Naive thymus-derived CD8-positive, alpha-beta T cell (primary cell): ENCODE measurements around the gene NEURL2. TPM values are rescaled to one million over a fixed set of nuclear protein-coding genes. Genes with fewer than 3 reads are reported as not detected.

ENCODE experiments used
- ATAC-seq, 2 donors: fragments of 150-1000 bp; cut with Tn5 transposase in 1 of 2; sonication (Bioruptor Pico), chemical (Tn5 transposase) in 1 of 2; 1 replicate in 1 of 2; 2 replicates in 1 of 2; pipeline ENCODE4 v1.10.0; 2021; ENCODE audit warnings: mild to moderate bottlenecking in 2 of 2, moderate library complexity in 2 of 2
- POLR2A ChIA-PET: fragments of 350-600 bp; sonication (Branson Sonifier 250); formaldehyde crosslinking; loops from one replicate; lab custom pipeline; 2021; ENCODE audit warnings: antibody characterized with exemption; lab: Charles Lee
- DNase-seq, 10 donors: peaks; one replicate each; pipeline versions ENCODE4 v3.0.0 to v3.0.0-alpha.2; 2020 to 2022
- H3K27ac Mint-ChIP-seq, 10 donors: one replicate each; pipeline ENCODE4 v1.8.0; 2020 to 2022; ENCODE audit warnings: mild to moderate bottlenecking in 10 of 10, mixed read lengths in 10 of 10, moderate library complexity in 4 of 10, inconsistent platforms in 1 of 10
- H3K27me3 Mint-ChIP-seq, 5 donors: one replicate each; pipeline ENCODE4 v1.8.0; 2021 to 2022; ENCODE audit warnings: mixed read lengths in 5 of 5
- H3K36me3 Mint-ChIP-seq, 3 donors: one replicate each; pipeline ENCODE4 v1.8.0; 2020 to 2022; ENCODE audit warnings: mixed read lengths in 3 of 3, mild to moderate bottlenecking in 2 of 3, inconsistent platforms in 1 of 3
- H3K4me1 Mint-ChIP-seq, 4 donors: one replicate each; pipeline ENCODE4 v1.8.0; 2021 to 2022; ENCODE audit warnings: mixed read lengths in 4 of 4
- H3K4me3 Mint-ChIP-seq, 10 donors: one replicate each; pipeline ENCODE4 v1.8.0; 2020 to 2022; ENCODE audit warnings: mild to moderate bottlenecking in 10 of 10, mixed read lengths in 10 of 10, moderate library complexity in 6 of 10, inconsistent platforms in 1 of 10
- H3K9me3 Mint-ChIP-seq, 9 donors: one replicate each; pipeline ENCODE4 v1.8.0; 2020 to 2022; ENCODE audit warnings: mixed read lengths in 9 of 9, mild to moderate bottlenecking in 3 of 9, inconsistent platforms in 1 of 9, moderate library complexity in 1 of 9
- polyA plus RNA-seq, 3 donors: library from polyadenylated mRNA; unstranded; fragments of 300-500 nt; fragmentation: Illumina TruSeq; gene quantifications; one replicate each; pipeline ENCODE4 v1.2.3, GENCODE V29; 2021
- total RNA-seq, 8 experiments: library from RNA in 2 of 8; stranded (reverse) in 2 of 8; gene quantifications; one replicate each; pipeline ENCODE4 v1.2.3 and lab custom pipeline; 2021 to 2026

Gene NEURL2, protein sequence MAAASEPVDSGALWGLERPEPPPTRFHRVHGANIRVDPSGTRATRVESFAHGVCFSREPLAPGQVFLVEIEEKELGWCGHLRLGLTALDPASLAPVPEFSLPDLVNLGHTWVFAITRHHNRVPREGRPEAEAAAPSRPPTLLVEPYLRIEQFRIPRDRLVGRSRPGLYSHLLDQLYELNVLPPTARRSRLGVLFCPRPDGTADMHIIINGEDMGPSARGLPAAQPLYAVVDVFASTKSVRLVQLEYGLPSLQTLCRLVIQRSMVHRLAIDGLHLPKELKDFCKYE
- 1 to 10 TPM; 5.0 to 5.9 TPM for total RNA-seq
- 1 to 10 TPM in 2 of 3 donors, under 1 TPM in 1; 0.53 to 2.2 (median 1.8) TPM for polyA plus RNA-seq
- 1.5 to 6.0 (median 2.8) reads per million in 6 experiments for total RNA-seq (lab: John Stamatoyannopoulos, UW)

DNA sequence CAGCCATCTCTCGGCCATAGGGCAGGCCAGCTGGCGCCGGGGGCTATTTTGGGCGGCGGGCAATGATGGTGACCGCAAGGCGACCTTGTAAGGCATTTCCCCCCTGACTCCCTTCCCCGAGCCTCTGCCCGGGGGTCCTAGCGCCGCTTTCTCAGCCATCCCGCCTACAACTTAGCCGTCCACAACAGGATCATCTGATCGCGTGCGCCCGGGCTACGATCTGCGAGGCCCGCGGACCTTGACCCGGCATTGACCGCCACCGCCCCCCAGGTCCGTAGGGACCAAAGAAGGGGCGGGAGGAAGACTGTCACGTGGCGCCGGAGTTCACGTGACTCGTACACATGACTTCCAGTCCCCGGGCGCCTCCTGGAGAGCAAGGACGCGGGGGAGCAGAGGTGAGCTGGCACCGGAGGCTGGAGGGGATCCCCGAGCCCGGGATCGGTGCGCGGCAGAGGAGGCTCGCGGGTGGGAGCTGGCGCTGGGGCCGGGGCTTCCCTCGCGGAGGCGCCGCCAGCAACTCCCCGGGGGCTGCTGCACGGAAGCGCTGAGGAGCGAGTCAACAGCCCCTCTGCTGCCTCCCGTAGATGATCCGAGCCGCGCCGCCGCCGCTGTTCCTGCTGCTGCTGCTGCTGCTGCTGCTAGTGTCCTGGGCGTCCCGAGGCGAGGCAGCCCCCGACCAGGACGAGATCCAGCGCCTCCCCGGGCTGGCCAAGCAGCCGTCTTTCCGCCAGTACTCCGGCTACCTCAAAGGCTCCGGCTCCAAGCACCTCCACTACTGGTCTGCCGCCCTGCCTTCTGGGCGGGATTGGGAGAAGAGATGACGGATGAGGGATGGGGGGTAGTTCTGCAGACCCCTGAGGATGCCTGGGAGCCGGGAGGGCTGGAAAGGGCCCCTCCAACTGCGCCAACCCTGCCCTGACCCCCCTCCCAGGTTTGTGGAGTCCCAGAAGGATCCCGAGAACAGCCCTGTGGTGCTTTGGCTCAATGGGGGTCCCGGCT lies at the start of gene NEURL2, which contains the start of gene CTSA:
Gene NEURL2 (minus strand): TSS at position 224 of the 999 bp plus-strand sequence. CDS start 217 bp downstream, at position 7.
Gene CTSA (plus strand): TSS at position 351 of the 999 bp plus-strand sequence. CDS start 234 bp downstream, at position 585.
- peak within 1 kb of the TSS; percentile 92 to 96 (median 94) for H3K4me3 Mint-ChIP-seq
- peaks cover 15 to 50% (median 43%) of the 10 kb centered on the region in 4 donors for H3K4me1 Mint-ChIP-seq
- H3K36me3 Mint-ChIP-seq, result peaks cover 0 to 22% (median 2%) of the 10 kb centered on the region in 3 donors
- no peaks in the 10 kb centered on the region for H3K9me3 Mint-ChIP-seq
- peak within 1 kb of the TSS; percentile 88 to 96 (median 94) for H3K27ac Mint-ChIP-seq
- DNase-seq, result peak; percentile 72 to 92 (median 82)
- peak; percentile 80 to 86 for ATAC-seq
- POLR2A ChIA-PET, result interaction anchor here (0.6 to 7.4 kb wide), 12 partner anchors 8 to 527 kb away, joined by 3 to 120 read pairs (median 6); partner anchors contain the start of genes ACOT8, PCIF1, SNX21 and ZNF335
- no peaks in the 10 kb centered on the region for H3K27me3 Mint-ChIP-seq

DNA sequence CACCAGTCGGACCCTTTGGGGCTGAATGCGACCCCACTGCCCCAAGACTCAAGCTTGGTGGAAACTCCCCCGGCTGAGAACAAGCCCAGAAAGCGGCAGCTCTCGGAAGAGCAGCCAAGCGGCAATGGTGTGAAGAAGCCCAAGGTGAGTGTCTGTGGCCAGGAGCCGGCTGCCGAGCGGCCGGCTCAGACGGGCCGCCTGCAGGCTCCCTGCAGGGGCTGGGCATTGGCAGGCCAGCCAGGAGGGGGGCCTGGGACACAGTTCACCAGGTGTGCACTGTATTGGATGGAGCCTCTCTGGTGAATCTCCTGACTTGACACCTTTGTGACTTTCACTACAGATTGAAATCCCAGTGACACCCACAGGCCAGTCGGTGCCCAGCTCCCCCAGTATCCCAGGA lies 49.5 kb upstream of the NEURL2 start:
- no peak for DNase-seq
- Mint-ChIP-seq H3K27me3 (no peaks in the 10 kb centered on the region), H3K4me3 (no peak overlapping the region), H3K4me1 (peaks cover 12 to 31% (median 25%) of the 10 kb centered on the region in 4 donors), H3K9me3 (no peaks in the 10 kb centered on the region), H3K36me3 (peaks cover 3 to 64% (median 11%) of the 10 kb centered on the region in 3 donors), H3K27ac (no peak overlapping the region)
- POLR2A ChIA-PET, result interaction anchor here (0.6 to 9.8 kb wide), 4 partner anchors 8 to 50 kb away, joined by 3 to 138 read pairs (median 4); no protein-coding TSS in a partner anchor
- ATAC-seq, result no peak

DNA sequence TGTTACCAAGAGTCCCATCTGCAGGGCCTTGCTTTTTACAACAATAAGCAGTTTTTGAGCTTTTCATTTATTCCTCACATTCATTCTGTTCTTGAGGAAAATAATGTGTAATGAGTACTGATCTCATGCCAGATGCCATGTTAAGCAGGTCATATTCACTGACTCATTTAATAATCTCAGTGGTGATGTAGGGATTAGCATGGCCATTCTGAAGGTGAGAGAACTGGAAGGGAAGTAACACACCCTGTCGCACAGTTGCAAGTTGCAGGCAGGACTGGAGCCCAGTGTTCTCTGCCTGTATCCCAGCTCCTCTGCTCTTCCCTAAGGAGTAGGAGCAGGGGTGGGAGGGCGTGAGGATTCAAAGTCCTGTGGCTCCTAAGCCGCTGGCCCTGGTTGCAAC lies 49.0 kb upstream of the NEURL2 start:
- no peak overlapping the region for H3K4me3 Mint-ChIP-seq
- H3K36me3 Mint-ChIP-seq, result peaks cover 3 to 60% (median 7%) of the 10 kb centered on the region in 3 donors
- H3K27ac Mint-ChIP-seq, result peak overlapping the region in 3 of 10 donors; percentile 58 to 85 (median 68)
- H3K9me3 Mint-ChIP-seq, result no peaks in the 10 kb centered on the region
- no peaks in the 10 kb centered on the region for H3K27me3 Mint-ChIP-seq
- DNase-seq (peak in 1 of 10 donors; percentile 8), ATAC-seq (no peak)
- H3K4me1 Mint-ChIP-seq, result peaks cover 12 to 31% (median 24%) of the 10 kb centered on the region in 4 donors
- POLR2A ChIA-PET, result interaction anchor here (0.6 to 9.8 kb wide), 3 partner anchors 9 to 30 kb away, joined by 3 to 138 read pairs (median 5); no protein-coding TSS in a partner anchor

DNA sequence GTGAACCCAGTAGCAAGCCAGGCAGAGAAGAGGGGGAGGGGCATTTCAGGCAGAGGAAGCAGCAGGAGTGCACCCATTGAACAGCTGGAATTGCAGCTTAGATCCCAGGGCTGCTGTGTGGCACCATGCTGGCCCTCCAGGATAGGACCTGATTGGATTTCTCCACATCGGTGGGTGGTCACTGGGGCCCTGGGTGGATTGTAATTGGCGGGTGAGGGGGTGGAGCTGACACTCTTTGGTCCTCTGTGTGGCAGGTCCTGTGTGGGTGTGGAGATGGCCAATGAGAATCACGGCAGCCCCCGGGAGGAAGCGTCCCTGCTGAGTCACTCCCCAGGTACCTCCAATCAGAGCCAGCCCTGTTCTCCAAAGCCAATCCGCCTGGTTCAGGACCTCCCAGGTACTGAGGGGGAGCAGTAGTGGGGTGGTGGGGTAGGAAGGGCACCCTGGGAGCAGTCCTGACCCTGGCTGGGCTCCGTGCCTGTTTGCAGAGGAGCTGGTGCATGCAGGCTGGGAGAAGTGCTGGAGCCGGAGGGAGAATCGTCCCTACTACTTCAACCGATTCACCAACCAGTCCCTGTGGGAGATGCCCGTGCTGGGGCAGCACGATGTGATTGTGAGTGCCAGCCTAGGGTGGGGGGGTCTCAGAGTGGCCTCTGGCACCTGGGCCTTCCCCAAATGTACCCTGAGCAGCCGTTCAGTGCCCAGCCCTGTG lies 47.9 kb upstream of the NEURL2 start:
- Mint-ChIP-seq H3K4me1 (peaks cover 13 to 31% (median 22%) of the 10 kb centered on the region in 4 donors), H3K9me3 (no peaks in the 10 kb centered on the region), H3K36me3 (peaks cover under 1 to 49% (median 4%) of the 10 kb centered on the region in 3 donors), H3K27ac (peak overlapping the region in 7 of 10 donors; percentile 6 to 90 (median 85)), H3K4me3 (peak overlapping the region in 1 of 10 donors; percentile 45), H3K27me3 (no peaks in the 10 kb centered on the region)
- ATAC-seq, result no peak
- peak in 1 of 10 donors; percentile 60 for DNase-seq
- POLR2A ChIA-PET, result interaction anchor here (0.7 to 9.8 kb wide), 7 partner anchors 10 to 116 kb away, joined by 3 to 216 read pairs (median 8); partner anchors contain the start of genes CTSA, NEURL2, ZNF335 and ZSWIM1

DNA sequence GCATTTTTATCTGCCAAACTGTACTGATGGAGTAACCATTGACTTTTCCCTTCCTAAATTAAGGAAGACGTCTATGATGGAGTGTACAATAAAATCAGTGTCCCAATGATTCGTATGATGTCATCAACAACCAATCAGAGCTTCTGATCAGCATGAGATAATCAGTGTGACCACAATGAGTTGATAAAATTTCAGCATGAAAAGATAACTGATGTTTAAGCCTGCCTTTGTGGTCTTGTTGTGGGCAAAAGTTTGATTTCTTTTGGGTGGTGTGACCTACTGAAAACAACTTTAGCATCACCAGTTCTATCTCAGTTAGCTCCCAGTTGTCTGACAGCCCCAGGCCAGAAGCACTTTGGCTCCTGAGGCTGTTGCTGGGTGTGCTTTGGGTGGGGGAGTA lies 46.8 kb upstream of the NEURL2 start:
- H3K9me3 Mint-ChIP-seq, result no peaks in the 10 kb centered on the region
- H3K4me3 Mint-ChIP-seq, result peak overlapping the region in 8 of 10 donors; percentile 36 to 79 (median 72)
- H3K4me1 Mint-ChIP-seq, result peaks cover 13 to 40% (median 27%) of the 10 kb centered on the region in 4 donors
- ATAC-seq (no peak), DNase-seq (peak in 2 of 10 donors; percentile 14 to 39)
- peaks cover 0 to 37% (median 4%) of the 10 kb centered on the region in 3 donors for H3K36me3 Mint-ChIP-seq
- POLR2A ChIA-PET, result interaction anchor here (1.2 to 9.8 kb wide), 7 partner anchors 11 to 146 kb away, joined by 3 to 216 read pairs (median 71); partner anchors contain the start of genes ACOT8, CTSA, DNTTIP1 and NEURL2
- peak overlapping the region; percentile 84 to 92 (median 88) for H3K27ac Mint-ChIP-seq
- H3K27me3 Mint-ChIP-seq, result no peaks in the 10 kb centered on the region

DNA sequence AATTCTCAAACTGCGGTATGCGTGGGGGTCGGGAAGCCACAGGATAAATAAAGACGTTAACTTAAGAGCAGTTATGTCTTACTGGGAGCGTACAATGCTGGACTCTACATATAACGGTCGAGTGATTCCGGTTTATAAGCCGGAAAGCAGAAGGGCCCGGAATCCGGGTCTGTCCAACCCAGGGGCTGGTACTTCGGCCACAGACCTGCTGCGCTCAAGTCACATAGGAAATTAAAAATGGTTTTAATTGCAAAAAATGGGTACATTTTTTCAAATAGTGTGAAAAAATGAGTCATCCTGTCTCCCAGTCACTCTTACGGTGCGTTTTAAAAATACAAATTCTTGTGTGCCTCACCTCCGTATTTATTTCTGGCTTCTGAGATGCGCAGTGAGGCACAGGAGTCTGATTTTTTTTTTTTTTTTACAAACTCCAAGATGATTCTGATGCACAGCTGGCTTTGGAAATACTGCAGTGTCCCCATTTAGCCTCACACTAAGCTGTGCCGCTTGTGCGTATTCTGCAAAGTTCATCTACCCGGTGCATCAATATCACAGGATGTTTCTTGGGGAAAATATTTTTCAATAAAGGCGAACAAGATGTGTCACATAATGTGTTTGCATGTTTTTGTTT lies 44.5 kb upstream of the NEURL2 start:
- DNase-seq (peak in 1 of 10 donors; percentile 9), ATAC-seq (peak; percentile 11 to 14)
- POLR2A ChIA-PET, result interaction anchor here (0.6 to 9.8 kb wide), 39 partner anchors 10 to 964 kb away, joined by 3 to 216 read pairs (median 5); partner anchors contain the start of genes ACOT8, CTSA, DNTTIP1 and ELMO2
- Mint-ChIP-seq H3K9me3 (no peaks in the 10 kb centered on the region), H3K27ac (peak overlapping the region; percentile 94 to 100 (median 99)), H3K4me1 (peaks cover 13 to 45% (median 27%) of the 10 kb centered on the region in 4 donors), H3K27me3 (no peaks in the 10 kb centered on the region), H3K36me3 (peaks cover 0 to 32% (median 4%) of the 10 kb centered on the region in 3 donors), H3K4me3 (peak overlapping the region; percentile 87 to 99 (median 94))

DNA sequence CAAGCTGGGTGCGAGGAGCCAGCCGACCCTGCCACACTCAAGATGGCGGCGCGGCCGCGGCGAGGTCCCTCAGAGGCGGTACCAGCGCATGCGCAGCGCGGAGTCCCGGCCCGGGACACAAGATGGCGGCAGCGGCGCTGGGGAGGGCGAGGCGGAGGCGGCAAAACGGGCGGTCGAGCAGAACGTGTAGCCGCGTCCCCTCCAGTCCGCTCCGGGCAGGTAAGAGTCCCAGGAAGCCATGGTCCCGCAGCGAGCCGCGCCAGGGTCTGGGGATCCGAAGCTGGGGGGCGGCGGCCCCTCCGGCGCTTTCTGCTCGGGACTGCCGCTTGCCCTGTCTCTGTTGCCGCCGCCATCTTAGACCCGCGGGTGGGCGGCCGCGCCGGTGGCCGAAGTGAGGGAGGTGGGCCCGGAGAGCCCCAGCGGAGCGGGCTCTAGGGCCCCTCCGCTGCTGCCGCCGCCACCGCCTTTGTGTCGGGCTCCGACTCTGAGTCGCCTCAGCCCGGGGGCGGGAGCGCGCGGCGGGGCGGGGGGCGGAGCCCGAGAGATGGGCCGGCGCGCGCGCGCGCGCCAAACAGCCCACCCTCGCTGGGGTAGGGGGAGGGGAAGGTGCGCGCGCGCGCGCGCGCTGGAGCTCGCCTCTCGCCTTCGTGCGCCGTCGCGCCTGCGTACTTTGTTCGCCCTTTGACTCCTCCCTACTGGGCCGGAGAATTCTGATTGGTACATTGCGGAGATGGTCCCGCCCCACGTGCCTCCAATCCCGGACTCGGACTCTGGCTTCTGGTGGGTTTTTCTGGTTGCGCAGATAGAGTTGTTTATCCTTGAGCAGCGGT lies 43.8 kb upstream of the NEURL2 start, which contains the start of gene PCIF1:
Gene PCIF1 (plus strand): TSS at position 98 of the 830 bp plus-strand sequence. CDS start 4,317 bp downstream, outside the sequence.
- peaks cover 0 to 26% (median 4%) of the 10 kb centered on the region in 3 donors for H3K36me3 Mint-ChIP-seq
- H3K27me3 Mint-ChIP-seq, result no peaks in the 10 kb centered on the region
- peak within 1 kb of the TSS; percentile 93 to 100 (median 97) for H3K4me3 Mint-ChIP-seq
- peaks cover 13 to 46% (median 27%) of the 10 kb centered on the region in 4 donors for H3K4me1 Mint-ChIP-seq
- no peaks in the 10 kb centered on the region for H3K9me3 Mint-ChIP-seq
- DNase-seq, result peak; percentile 97 to 100 (median 99)
- ATAC-seq, result peak; percentile 80 to 86
- peak within 1 kb of the TSS; percentile 94 to 100 (median 99) for H3K27ac Mint-ChIP-seq
- POLR2A ChIA-PET, result interaction anchor here (0.6 to 9.8 kb wide), 45 partner anchors 10 to 672 kb away, joined by 3 to 216 read pairs (median 5); partner anchors contain the start of genes ACOT8, CTSA, DNTTIP1 and ELMO2

DNA sequence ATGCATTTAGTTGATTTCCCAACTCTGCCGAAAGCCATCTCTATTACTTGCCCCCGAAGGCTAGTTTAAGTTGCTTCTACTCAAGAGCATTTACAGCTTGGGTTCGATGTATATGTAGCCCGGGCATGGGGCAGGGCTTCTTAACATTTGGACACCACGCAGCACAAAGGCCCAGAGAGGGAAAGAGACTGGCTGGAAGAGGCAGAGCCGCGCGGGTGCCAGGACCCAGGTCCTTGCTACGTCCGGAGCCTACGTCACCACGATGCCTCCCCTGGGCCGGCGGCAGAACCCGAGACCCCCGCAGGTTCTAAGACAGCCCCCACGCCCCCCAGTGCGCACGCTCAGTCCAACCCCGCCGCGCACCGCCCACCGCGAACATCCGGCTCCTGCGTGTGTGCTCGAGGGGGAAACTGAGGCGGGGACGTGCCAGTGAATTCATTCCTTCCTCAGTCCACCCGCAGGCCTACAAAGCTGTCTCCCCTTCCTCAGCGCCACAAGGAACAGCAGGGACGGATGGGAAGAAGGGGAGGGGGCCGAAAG lies 43.1 kb upstream of the NEURL2 start:
- peak overlapping the region; percentile 92 to 100 (median 97) for H3K4me3 Mint-ChIP-seq

More for the DNA sequence above, 43.1 kb upstream of the NEURL2 start:
- peaks cover 13 to 43% (median 27%) of the 10 kb centered on the region in 4 donors for H3K4me1 Mint-ChIP-seq
- DNase-seq (peak in 4 of 10 donors; percentile 41 to 83 (median 55)), ATAC-seq (peak; percentile 1 to 17)
- H3K36me3 Mint-ChIP-seq, result peaks cover 0 to 19% (median 4%) of the 10 kb centered on the region in 3 donors
- H3K27me3 Mint-ChIP-seq, result no peaks in the 10 kb centered on the region
- POLR2A ChIA-PET, result interaction anchor here (0.6 to 9.8 kb wide), 34 partner anchors 9 to 572 kb away, joined by 3 to 216 read pairs (median 6); partner anchors contain the start of genes ACOT8, CTSA, DNTTIP1 and MMP9
- peak overlapping the region; percentile 94 to 99 (median 98) for H3K27ac Mint-ChIP-seq
- no peaks in the 10 kb centered on the region for H3K9me3 Mint-ChIP-seq
